Measurements from ENCODE around the gene PTPRT.

DNA sequence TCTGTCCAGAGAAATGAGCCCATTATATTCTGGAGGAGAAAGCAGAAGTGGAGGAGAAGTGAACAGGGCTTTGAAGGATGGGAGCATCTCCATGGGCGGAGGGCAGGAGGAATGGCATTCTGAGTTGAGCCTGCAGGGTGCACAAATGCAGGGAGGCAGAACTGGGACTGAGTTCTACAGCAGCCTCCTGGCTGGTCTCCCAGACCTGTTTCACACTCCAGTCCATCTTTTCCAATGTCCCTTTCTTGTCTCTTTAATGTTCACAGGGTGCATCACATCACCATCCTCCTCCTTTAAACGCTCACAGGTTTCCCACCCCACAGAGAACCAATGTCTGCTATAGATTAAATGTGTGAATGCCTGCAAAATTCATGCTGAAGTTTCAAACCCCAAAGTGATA is 302.9 kb downstream of the PTPRT start:
- TF ChIP-seq, protein P1, sequence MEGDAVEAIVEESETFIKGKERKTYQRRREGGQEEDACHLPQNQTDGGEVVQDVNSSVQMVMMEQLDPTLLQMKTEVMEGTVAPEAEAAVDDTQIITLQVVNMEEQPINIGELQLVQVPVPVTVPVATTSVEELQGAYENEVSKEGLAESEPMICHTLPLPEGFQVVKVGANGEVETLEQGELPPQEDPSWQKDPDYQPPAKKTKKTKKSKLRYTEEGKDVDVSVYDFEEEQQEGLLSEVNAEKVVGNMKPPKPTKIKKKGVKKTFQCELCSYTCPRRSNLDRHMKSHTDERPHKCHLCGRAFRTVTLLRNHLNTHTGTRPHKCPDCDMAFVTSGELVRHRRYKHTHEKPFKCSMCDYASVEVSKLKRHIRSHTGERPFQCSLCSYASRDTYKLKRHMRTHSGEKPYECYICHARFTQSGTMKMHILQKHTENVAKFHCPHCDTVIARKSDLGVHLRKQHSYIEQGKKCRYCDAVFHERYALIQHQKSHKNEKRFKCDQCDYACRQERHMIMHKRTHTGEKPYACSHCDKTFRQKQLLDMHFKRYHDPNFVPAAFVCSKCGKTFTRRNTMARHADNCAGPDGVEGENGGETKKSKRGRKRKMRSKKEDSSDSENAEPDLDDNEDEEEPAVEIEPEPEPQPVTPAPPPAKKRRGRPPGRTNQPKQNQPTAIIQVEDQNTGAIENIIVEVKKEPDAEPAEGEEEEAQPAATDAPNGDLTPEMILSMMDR (IDR thresholded peaks at IDR 0.05) = no peak
- TF ChIP-seq POLR2A (IDR thresholded peaks at IDR 0.05) (no peak), EP300 (IDR thresholded peaks at IDR 0.05) (no peak)

All from gastroesophageal sphincter (tissue), 3 donors.